GM03348 (cell line): ENCODE results near the gene PDE8B.

Experiments
- DNase-seq: peaks from one replicate; pipeline ENCODE4 v3.0.0; 2012; ENCODE audit warnings: low spot score

Gene PDE8B

DNA sequence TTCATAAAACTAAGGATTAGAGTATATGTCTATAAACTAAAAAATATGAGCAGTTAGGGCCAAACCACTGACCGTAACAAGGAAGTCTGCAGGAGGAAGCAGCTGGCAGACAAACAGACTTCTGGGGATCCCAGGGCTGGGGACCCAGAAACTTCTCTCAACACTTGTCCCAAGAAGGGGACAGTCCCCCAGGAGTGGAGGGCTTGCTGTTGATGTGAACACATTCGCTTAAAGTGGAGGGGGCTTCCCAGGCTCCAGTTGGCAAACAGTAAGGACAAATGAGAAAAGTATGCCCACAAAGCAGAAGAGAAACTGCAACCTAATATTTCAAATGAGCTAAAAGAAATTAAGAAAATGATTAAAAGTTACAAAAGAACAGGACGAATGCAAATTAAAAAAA lies 83.7 kb downstream of the PDE8B start:
- DNase-seq: no peak

DNA sequence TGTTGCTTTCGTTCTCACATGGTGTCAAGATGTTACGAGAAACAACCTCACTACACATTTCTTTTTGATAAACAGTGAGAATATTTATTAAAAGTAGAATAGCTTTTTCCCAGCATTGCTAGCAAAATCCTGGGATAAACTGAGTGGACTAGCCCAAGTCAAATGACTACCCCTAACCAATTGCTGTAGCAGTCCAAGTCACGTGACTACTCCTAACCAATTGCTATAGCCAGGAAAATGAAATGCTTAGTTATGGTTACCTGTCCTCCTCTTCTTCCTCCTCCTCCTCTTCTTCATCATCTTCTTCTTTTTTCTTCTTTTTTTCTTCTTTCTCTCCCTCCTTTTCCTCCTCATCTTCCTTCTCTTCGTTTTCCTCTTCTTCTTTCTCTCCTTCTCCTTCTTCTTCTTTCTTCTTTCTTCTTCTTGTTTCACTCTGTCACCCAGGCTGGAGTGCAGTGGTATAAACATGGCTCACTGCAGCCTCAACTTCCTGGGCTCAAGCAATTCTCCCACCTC lies 85.4 kb downstream of the PDE8B start:
- DNase-seq: no peak

DNA sequence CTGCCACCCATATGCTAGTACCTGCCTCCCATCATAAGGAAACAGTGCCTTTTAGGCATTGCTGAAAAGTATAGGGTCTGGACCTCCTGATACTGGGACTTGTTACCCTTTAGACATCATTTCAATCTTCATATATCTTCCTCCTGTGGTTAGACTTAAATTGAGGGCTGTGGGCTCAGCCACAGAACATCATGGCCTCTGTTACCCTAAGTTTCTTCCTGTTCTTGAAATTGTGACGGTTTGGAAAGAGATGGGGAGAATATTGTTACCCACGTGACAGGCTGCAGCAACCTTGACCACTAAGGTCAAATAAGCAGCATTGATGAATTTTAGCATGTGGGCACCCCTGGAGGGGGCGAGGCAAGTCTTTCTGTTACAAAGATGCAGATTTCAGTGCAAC lies 87.7 kb downstream of the PDE8B start:
- DNase-seq: no peak

DNA sequence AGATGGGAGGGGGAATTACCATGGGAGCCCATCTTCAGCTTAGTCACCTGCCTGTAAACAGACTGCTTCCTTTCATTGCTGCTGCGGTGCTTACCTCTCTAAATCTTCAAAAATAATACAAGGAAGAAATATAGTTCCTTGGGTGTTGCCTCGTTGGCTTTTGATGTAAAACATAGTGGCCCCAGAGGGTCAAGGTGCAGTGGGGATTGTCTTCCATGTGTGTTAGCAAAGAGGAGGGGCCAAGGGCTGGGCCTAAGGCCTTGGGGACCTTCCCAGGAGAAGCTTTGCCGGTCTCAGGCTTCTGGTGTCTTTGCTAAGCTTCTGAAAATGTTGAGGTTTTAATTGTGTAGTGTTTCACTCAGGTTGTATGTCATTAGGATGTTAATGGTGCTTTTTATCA lies 90.0 kb downstream of the PDE8B start:
- no peak for DNase-seq

DNA sequence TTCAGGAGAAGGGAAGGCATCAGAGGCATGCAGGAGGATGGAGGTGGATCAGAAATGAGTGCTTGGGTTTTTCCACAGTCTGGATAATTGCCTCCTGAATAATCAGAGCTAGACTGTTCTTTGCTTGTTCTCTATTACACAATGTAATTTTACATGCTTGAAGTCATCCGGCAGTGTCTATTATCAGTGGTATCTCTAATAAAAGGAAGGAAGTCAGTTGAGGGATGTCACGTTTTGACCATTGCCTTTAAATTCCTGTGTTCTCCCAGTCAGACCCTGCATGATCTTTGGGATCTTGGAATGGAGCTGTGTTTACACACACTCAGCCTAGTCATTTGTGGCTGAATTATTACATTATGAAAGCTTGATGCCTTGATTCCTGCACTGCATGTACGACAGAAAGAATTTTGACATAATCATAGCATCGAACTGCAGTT lies 91.0 kb downstream of the PDE8B start:
- peak; percentile 66 for DNase-seq

DNA sequence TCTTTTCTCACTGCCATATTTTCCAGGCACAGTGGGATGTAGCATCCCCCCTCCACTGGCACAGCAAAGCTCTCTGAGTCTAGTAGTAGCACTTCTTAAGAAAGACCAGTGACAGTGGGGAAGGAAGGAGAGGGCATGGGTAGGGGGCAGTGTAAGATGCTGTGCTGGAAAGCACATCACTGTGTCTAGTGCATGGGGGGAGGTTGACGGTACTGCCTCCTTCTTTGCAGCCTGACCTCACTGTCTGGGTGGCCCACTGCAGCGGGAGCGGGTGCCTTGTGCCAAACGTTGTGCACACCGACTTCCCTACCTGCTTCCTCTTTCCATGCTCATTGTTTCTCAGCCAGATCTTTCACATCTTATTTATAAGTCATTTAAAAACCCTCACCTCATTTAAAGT lies 91.8 kb downstream of the PDE8B start:
- DNase-seq: no peak

DNA sequence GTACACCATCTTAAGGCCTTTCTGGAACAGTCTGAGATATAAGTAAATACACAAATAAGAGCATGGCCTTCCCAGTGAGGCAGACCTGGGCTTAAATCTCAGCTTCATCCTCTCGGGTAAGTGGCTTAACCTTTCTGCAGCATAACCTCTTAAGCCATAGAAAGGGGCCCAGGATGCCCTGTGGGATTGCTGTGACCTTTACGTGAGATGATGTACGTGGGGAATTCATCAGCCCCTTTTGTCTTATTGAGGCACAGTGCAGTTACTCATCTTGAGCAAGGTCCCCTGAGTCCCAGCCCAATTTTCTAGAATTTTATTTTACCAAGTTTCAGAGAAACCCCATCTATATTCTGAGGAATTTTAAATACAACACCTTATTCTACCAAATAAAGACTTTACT lies 92.2 kb downstream of the PDE8B start:
- no peak for DNase-seq

DNA sequence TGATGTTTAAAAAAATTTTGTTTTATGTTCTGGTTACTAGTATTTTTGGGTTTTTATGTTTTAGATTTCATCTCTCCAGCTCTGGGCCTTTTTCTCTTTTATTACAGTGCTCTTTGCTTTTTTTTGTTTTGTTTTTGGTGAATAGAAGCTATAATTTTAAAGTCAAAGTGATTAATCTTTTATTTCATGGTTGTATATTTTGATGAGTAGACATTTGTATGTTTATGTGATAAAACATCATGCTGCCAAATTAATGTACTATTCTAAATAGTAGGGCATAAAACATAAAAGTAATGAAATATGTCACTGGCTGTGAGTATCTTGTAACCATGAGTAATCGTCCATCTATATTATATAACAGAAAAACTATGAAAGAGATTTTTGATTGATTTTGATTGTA lies 93.9 kb downstream of the PDE8B start:
- no peak for DNase-seq

DNA sequence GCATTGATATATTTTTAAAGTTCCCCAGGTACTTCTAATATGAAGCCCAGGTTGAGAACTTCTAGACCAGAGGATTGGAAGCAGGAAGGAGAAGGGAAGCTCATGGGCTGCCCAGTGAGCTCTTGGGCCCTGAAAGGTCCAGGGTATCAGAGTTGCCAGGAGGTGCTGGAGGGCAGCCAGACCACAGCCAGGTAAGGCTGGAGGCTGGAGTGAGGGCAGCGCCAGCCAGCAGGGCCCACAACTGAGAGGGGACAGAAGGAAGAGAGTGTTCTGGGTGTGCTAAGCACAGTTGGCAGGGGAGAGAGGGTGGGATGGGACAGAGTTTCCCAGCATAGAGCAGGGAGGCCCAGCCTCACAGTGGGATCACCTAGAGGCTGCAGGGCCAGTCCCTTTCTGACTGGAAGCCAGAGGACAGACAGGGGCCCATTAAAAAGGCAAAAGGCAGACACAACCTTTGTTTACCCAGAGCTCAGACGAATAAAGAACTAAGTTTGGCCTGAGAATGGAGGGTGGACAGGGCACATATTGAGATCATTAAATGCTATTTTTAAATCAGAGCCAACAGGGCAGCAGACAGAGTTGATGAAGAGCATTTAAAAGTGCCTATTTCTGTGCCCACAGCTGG lies 94.9 kb downstream of the PDE8B start:
- DNase-seq: peak; percentile 11

DNA sequence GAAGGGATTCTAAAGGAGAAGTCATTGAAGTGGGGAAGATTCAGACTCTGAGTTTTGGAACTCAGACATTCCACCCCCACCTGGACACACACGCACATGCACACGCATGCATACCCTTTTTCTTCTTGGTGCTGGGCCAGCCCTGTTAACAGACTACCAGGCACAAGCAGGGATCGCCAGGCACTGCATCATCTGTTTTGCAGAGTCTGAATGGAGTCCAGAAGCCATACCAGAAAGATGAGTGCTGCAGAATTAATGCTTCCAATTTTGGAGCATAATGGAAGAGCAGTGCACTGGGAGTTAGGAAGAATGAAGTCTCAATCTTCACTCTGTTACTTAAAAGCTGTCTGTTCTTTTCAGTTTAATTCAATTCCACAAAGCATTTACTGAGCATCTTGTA lies 95.5 kb downstream of the PDE8B start:
- DNase-seq: peak; percentile 76

DNA sequence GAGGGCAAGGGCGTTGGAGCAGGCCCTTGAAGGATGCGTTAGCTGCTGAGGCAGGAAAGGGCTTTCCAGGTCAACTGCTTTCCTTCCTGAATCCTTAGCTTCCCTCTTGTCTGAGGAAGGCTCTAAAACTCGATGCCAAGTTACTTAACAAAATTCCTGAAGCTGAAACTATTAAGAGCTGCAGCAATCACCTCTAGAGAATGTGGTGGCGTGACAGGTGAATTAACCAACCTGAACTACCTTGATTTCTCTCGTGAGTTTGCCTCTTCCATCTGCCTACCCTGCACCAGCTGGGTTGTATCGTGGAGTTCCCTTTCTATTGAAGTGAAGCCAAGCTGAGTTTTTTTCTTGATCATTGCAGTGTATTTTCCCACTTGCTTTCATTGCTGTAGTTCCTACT lies 96.1 kb downstream of the PDE8B start:
- no peak for DNase-seq

DNA sequence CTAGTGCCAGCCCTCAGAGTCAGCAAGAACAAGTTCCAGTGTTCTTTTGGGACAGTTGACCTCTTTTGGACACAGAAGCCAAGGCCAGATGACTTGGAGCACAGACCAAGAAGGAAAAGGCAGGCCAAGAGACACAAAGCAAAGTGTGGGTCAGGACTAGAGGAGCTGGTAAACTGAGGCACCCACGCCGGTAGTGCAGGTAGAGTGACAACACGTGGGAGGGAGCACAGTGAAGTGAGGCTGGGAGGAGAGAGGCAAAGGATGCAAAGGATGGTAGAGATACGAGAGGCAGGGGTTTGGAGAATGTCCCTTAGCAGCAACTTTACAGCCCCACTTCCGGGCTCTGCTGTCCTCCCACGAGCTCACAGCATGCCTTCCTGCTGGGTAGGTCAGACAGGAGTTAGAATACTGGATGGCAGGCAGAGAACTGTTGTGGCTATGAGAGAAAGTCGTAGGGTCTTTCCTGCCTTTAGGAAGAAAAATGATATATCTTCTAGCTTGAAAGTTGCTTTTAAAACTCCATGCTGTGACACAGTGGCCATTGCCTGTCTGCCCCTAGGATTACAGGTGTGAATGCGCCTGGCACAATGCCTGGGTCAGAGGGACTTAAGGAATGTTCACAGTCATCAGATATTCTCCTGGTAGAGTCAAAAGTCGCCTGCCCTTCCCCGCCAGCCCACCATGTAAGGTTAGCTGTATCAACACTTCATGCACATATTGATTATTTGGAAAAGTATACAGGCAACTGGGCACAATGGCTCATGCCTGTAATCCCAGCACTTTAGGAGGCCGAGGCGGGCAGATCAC lies 97.9 kb downstream of the PDE8B start:
- DNase-seq: no peak

DNA sequence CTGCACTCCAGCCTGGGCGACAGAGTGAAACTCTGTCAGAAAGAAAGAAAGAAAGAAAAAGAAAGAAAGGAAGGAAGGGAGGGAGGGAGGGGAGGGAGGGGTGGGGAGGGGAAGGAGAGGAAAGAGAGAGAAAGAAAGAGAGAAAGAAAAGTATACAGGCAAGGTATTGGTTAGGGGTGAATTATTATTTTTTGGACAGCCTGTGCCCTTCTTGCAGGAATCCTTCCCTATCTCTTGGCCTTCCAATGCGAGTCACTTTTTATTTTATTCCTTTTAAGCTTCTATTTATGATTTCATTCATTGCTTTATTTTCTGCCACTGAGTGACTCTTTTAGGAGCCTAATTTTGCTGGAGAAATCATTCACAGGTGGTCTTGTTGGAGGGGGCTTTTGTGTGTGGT lies 98.7 kb downstream of the PDE8B start:
- DNase-seq: no peak

DNA sequence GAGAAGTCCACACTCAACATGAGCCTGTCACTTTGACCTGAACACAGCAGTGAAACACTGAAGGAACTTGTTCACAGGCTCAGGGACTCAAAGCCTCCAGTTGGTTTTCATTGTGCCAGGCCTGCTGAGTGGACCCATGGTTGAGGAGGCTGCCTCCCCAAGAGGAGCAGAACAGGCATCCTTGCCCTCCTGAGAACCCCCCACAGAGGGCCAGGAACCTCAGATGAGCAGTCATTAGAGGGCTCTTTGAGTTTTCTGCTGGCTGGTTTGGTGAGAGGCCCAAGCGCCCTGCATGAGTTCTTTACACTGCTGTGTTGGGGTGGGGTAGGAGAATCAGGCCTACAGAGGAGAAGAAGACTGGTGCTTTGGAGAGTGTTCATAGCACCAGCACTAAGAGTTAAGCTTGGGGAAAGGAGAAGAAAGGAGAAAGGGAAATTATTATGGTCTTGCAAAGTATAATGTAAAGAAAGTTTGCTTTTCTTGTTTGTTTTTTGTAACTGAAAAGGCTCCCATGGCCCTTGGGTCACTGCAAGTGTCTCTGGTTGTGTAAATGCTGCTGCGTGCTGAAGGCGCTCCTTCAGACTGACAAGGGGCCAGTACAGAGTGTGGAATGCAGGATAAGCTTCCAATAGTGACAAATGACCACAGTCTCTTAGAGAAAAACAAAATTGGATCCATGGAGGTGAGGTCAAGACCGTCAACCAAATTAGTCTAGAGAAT lies 100.2 kb downstream of the PDE8B start:
- DNase-seq: no peak

DNA sequence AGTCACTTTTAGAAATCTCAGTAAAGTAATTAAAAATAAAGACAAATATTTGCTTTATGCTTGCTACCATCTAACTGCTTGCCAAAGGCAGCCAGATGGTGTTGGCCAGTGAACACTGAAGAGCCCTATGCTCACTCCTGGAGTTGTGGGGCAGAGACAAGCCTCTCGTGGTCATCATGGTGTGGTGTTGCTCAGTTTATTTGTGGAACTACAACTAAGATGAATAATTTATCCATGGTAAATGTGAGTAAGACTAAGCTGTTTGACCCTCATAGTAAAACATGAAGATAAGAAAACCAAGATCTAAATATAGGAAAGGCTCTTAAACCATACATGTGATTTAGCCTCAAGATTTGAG lies 100.7 kb downstream of the PDE8B start:
- DNase-seq: no peak

DNA sequence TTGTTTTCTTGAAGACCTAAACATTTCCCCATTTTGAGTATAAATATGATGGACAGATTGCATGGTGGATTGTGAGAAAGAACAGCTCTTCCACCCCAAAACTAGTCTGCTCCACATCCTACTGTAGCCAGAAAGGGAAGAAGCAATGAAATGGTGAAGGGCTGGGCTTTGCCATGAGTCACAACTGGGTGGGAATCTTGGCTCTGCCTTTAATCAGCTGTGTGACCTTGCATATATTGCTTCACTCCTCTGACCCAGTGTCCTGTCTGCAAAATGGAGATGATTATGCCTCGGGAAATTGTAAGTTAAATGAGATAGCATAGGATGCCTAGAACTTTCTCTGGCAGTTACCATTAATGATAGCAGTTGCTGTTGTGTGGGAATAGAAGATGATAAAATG lies 101.9 kb downstream of the PDE8B start:
- DNase-seq: peak; percentile 60

DNA sequence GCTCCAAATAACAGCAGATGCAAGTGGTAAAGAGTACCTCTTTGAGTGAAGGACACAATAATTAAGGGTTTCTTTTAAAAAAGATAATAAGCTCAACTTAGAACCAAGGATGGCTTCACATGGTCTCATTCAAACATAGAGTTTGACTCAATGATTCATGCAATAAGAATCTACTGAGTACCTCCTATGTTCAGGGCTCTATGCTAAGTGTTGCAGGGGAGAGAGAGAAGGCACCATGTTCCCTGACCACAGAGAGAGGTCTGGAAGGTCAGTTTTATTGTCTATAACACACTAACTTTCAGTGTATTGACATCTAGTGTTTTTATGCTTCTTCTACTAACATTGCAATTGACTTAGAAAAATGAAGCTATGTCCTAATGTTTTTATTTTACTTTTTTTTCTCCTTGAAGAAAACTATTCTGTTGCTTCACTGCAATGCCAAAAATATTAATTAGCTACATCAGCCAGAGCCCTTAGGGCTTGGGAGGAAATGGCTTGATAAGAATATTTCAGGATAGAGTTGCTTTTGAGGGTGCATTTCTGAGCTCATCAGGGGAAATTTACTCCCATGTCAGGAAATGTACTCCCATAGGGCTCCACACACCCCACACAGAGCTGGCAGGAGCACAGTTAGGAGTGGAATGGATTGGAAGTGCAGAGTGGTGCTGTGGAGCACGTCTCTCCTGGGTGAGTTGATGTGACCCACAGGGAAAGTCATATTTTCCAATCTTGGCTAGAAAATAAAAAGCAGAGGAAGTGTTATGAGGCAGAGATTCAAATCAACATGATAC lies 106.6 kb downstream of the PDE8B start:
- DNase-seq: peak; percentile 38

DNA sequence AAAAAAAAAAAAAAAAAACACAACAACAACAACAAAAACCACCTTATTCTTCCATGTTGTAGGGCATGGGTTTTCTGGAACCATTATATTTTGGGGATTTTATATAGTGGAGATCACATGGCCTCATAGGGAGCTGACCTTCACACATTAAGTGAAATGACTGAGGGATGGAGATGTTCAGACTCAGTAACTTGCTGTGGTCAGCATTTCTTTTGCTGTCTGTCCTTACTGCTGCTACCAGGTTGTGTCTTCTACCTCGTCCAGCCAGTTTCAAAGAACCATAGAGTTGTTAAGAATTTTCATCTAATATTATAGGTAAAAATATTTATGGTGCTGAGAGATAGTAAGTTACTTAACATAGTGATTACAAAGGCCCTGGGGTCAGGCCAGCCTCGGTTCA lies 107.6 kb downstream of the PDE8B start:
- no peak for DNase-seq

DNA sequence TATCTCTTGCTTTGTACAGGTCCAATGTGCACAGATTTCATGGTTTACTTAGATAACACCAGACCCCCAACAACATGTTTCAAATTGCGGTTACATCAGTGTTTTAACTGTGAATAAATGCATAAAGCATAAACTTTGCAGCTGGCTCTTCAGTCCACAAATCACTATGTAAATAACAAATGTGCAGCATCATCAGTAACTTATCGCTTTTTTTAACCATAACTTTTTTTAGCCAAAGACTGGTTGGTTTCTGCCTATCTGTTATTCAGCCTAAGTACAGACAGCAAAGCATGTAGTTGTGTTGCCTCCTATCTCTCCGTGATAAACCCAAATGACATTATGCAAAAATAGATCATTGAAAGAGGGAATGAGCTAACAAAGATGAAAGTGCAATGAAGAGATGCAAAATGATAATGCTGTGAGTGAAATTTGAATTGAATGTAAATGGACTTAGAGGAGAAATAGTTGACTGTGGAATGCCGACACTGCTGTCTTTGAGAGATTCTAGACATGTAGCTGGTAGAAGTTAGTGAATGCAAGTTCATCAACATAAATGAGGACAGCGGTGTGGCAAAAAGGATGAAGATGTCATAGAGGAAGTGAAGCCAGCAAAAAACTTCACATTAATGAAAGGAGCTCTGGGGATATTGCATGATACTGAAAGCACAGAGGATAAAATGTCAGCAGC lies 108.8 kb downstream of the PDE8B start:
- DNase-seq: no peak

DNA sequence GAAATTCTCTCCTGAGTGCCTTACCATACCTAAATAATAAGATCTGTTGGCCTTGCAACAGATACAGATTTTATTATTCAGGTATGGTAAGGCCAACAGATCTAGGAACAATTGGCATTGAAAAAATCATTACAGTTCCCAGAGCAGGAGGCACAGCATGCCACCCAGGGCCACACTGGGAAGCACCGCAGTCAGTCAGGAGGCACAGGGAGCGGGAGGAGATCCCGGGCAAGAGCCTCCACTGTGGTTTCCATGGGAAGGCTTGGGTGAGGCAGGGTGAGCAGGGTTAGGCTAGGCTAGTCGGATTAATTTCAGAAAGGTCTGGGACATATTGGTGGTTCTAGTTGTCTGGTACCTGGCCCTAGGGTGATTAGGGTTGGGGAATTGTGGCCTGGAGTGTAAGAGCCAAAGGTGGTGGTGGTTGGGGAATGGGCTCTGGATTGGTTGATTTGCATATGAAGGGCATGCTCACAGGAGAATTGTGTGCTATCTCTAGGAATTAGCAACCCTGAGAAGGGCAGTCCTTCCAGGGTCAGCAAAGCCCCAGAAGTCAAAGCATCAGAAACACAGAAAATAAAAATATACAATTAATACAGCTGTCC lies 111.4 kb downstream of the PDE8B start:
- no peak for DNase-seq

DNA sequence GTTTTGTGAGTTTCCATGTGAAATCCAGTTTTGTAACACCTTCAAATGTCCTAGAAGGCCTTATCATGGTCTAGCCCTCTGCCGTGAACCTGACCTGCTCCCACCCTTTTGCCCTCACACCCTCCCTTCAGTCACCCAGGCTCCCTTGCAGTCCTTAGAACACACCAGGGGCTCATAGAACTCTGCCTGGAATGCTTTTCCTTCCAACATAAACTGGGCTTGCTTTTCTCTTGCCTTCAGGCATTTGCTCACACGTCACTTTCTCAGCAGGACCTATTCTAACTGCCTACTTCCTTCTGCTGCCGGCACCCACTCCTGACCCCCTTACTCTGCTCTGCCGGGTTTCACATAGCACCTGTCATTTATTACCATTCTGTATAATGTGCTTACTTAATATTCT lies 111.9 kb downstream of the PDE8B start:
- no peak for DNase-seq
